Endothelial cell of umbilical vein (primary cell): ENCODE results near the gene E2F2.

ENCODE experiments used
- EZH2 ChIP-seq: IDR thresholded peaks from 2 replicates; pipeline ENCODE4 v1.6.1; 2012; ENCODE audit warnings: borderline replicate concordance, low read depth, mild to moderate bottlenecking, moderate library complexity, low read length, inconsistent platforms; ENCODE audit not compliant: severe bottlenecking
- FOS ChIP-seq: IDR thresholded peaks from 2 replicates; pipeline ENCODE4 v1.6.1; 2011; ENCODE audit warnings: mild to moderate bottlenecking, low read length, moderate library complexity, borderline replicate concordance; ENCODE audit not compliant: insufficient read depth
- GATA2 ChIP-seq: IDR thresholded peaks from 2 replicates; pipeline ENCODE4 v1.7.0; 2011; ENCODE audit warnings: low read depth, mild to moderate bottlenecking, moderate library complexity, mixed read lengths, low read length; ENCODE audit not compliant: insufficient read length, insufficient read depth
- JUN ChIP-seq: IDR thresholded peaks from 2 replicates; pipeline ENCODE4 v1.6.1; 2011; ENCODE audit warnings: borderline replicate concordance, low read depth; ENCODE audit not compliant: insufficient read length, insufficient read depth
- MYC ChIP-seq: IDR thresholded peaks from one replicate; pipeline ENCODE4 v1.6.1; 2011; ENCODE audit warnings: mild to moderate bottlenecking, low read depth, low read length
- POLR2A ChIP-seq: IDR thresholded peaks from 2 replicates; pipeline ENCODE4 v1.6.1; 2012; ENCODE audit warnings: low read depth, mild to moderate bottlenecking, control low read depth, low read length
- POLR2AphosphoS5 ChIP-seq: IDR thresholded peaks from 2 replicates; pipeline ENCODE4 v1.6.1; 2012; ENCODE audit warnings: low read depth, mild to moderate bottlenecking, control low read depth, low read length, moderate library complexity; ENCODE audit not compliant: insufficient read depth
- TF ChIP-seq, protein P1 (sequence below), 2 donors: IDR thresholded peaks; 1 replicate in 1 of 2; 2 replicates in 1 of 2; pipeline ENCODE4 v1.5.1; 2011; ENCODE audit warnings: low read length in 2 of 2, mild to moderate bottlenecking in 2 of 2, moderate library complexity in 2 of 2, control low read depth in 1 of 2, inconsistent platforms in 1 of 2, low read depth in 1 of 2; ENCODE audit not compliant: insufficient read depth in 1 of 2; ENCODE audit errors: extremely low read depth in 1 of 2
- TF ChIP-seq, protein P2 (sequence below): IDR thresholded peaks from 2 replicates; pipeline ENCODE4 v1.6.1; 2011; ENCODE audit not compliant: insufficient read depth, insufficient read length

DNA sequence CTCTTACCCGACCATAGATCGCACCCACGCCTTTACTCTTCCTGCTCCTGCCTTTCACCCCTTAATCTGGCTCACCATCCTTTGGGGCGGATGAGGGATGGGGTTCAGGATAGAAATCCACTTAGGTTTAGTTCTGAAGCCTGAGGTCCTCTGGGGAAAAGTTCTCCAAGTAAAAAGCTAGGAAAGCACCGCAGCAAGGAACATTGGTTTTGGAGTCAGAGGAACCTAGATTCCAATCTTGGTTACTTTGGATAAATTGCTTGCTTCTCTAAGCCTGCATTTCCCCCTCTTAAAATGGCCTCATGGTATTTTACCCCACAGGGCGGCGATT is 46.1 kb downstream of the E2F2 start:
- TF ChIP-seq, protein P1, sequence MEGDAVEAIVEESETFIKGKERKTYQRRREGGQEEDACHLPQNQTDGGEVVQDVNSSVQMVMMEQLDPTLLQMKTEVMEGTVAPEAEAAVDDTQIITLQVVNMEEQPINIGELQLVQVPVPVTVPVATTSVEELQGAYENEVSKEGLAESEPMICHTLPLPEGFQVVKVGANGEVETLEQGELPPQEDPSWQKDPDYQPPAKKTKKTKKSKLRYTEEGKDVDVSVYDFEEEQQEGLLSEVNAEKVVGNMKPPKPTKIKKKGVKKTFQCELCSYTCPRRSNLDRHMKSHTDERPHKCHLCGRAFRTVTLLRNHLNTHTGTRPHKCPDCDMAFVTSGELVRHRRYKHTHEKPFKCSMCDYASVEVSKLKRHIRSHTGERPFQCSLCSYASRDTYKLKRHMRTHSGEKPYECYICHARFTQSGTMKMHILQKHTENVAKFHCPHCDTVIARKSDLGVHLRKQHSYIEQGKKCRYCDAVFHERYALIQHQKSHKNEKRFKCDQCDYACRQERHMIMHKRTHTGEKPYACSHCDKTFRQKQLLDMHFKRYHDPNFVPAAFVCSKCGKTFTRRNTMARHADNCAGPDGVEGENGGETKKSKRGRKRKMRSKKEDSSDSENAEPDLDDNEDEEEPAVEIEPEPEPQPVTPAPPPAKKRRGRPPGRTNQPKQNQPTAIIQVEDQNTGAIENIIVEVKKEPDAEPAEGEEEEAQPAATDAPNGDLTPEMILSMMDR (IDR thresholded peaks at IDR 0.05; ENCODE audit: extremely low read depth in 1 of 2, insufficient read depth in 1 of 2, low read depth in 1 of 2, low read length in 2 of 2), result no peak
- TF ChIP-seq EZH2, result no peak
- TF ChIP-seq JUN, result no peak
- TF ChIP-seq POLR2AphosphoS5, result no peak
- TF ChIP-seq, protein P2, sequence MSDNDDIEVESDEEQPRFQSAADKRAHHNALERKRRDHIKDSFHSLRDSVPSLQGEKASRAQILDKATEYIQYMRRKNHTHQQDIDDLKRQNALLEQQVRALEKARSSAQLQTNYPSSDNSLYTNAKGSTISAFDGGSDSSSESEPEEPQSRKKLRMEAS, result no peak
- no peak for TF ChIP-seq POLR2A
- TF ChIP-seq GATA2, result no peak
- TF ChIP-seq FOS, result no peak
- no peak for TF ChIP-seq MYC
